ENCODE results near the gene GRID2IP.
A peak's percentile ranks its signal among the peaks of the same experiment; 100 is the strongest.

GRID2IP gene

GRCh38 chr7:6562106-6562505, 10.8 kb upstream of the GRID2IP start:
- Histone ChIP-seq H3K4me2 (ENCODE audit: low read length) (no peak overlapping the region), H3K4me1 (ENCODE audit: low read length) (no peaks in the 10 kb centered on the region), H3K9me3 (ENCODE audit: insufficient read depth, low read length) (no peaks in the 10 kb centered on the region), H3K9ac (ENCODE audit: low read length) (no peak overlapping the region), H2AFZ (ENCODE audit: low read depth, low read length) (no peak overlapping the region), H3K27ac (ENCODE audit: low read length) (no peak overlapping the region), H3K27me3 (ENCODE audit: low read depth, low read length) (no peaks in the 10 kb centered on the region), H3K4me3 (ENCODE audit: low read length) (no peak overlapping the region), H3K79me2 (ENCODE audit: low read length) (no peaks in the 10 kb centered on the region), H3K36me3 (replicated peaks; ENCODE audit: low read depth, low read length) (no peaks in the 10 kb centered on the region), H4K20me1 (ENCODE audit: insufficient read depth, low read length) (no peaks in the 10 kb centered on the region)
- TF ChIP-seq EZH2phosphoT487 (IDR thresholded peaks at IDR 0.05; ENCODE audit: low read depth), result no peak
- TF ChIP-seq CTCF (IDR thresholded peaks at IDR 0.05; ENCODE audit: low read depth, low read length), result no peak

- no peaks in the 10 kb centered on the region for H3K79me2 ChIP-seq (ENCODE audit: low read length)
- H3K4me3 ChIP-seq (ENCODE audit: low read length), result no peak overlapping the region
- no peak overlapping the region for H3K27ac ChIP-seq (ENCODE audit: low read length)
- H4K20me1 ChIP-seq (ENCODE audit: insufficient read depth, low read length), result no peaks in the 10 kb centered on the region
- no peak overlapping the region for H3K9ac ChIP-seq (ENCODE audit: low read length)
- no peaks in the 10 kb centered on the region for H3K36me3 ChIP-seq (replicated peaks; ENCODE audit: low read depth, low read length)
- TF ChIP-seq EZH2phosphoT487 (IDR thresholded peaks at IDR 0.05; ENCODE audit: low read depth) (no peak), CTCF (IDR thresholded peaks at IDR 0.05; ENCODE audit: low read depth, low read length) (no peak)
- no peaks in the 10 kb centered on the region for H3K9me3 ChIP-seq (ENCODE audit: insufficient read depth, low read length)
- H3K27me3 ChIP-seq (ENCODE audit: low read depth, low read length), result no peaks in the 10 kb centered on the region
- H3K4me2 ChIP-seq (ENCODE audit: low read length), result no peak overlapping the region
- no peaks in the 10 kb centered on the region for H3K4me1 ChIP-seq (ENCODE audit: low read length)
- H2AFZ ChIP-seq (ENCODE audit: low read depth, low read length), result no peak overlapping the region
Observed at GRCh38 chr7:6559896-6560295, 8.6 kb upstream of the GRID2IP start.

GRCh38 chr7:6558837-6559236, 7.6 kb upstream of the GRID2IP start:
- H3K9ac ChIP-seq (ENCODE audit: low read length), result no peak overlapping the region
- no peaks in the 10 kb centered on the region for H4K20me1 ChIP-seq (ENCODE audit: insufficient read depth, low read length)
- no peaks in the 10 kb centered on the region for H3K9me3 ChIP-seq (ENCODE audit: insufficient read depth, low read length)
- no peak overlapping the region for H3K4me3 ChIP-seq (ENCODE audit: low read length)
- H3K79me2 ChIP-seq (ENCODE audit: low read length), result no peaks in the 10 kb centered on the region
- no peaks in the 10 kb centered on the region for H3K36me3 ChIP-seq (replicated peaks; ENCODE audit: low read depth, low read length)
- TF ChIP-seq CTCF (IDR thresholded peaks at IDR 0.05; ENCODE audit: low read depth, low read length) (peak; percentile 28; the same call in 1 of the 2 replicates), EZH2phosphoT487 (IDR thresholded peaks at IDR 0.05; ENCODE audit: low read depth) (no peak)
- no peak overlapping the region for H2AFZ ChIP-seq (ENCODE audit: low read depth, low read length)
- H3K4me1 ChIP-seq (ENCODE audit: low read length), result no peaks in the 10 kb centered on the region
- no peak overlapping the region for H3K27ac ChIP-seq (ENCODE audit: low read length)
- H3K4me2 ChIP-seq (ENCODE audit: low read length), result no peak overlapping the region
- H3K27me3 ChIP-seq (ENCODE audit: low read depth, low read length), result no peaks in the 10 kb centered on the region

GRCh38 chr7:6556196-6556595, 4.9 kb upstream of the GRID2IP start:
- H3K9me3 ChIP-seq (ENCODE audit: insufficient read depth, low read length), result no peaks in the 10 kb centered on the region
- H3K4me1 ChIP-seq (ENCODE audit: low read length), result no peaks in the 10 kb centered on the region
- no peak overlapping the region for H3K4me2 ChIP-seq (ENCODE audit: low read length)
- no peaks in the 10 kb centered on the region for H3K36me3 ChIP-seq (replicated peaks; ENCODE audit: low read depth, low read length)
- TF ChIP-seq EZH2phosphoT487 (IDR thresholded peaks at IDR 0.05; ENCODE audit: low read depth) (no peak), CTCF (IDR thresholded peaks at IDR 0.05; ENCODE audit: low read depth, low read length) (peak; percentile 28)
- no peaks in the 10 kb centered on the region for H3K27me3 ChIP-seq (ENCODE audit: low read depth, low read length)
- no peak overlapping the region for H3K27ac ChIP-seq (ENCODE audit: low read length)
- no peak overlapping the region for H2AFZ ChIP-seq (ENCODE audit: low read depth, low read length)
- no peaks in the 10 kb centered on the region for H3K79me2 ChIP-seq (ENCODE audit: low read length)
- H3K4me3 ChIP-seq (ENCODE audit: low read length), result no peak overlapping the region
- no peaks in the 10 kb centered on the region for H4K20me1 ChIP-seq (ENCODE audit: insufficient read depth, low read length)
- H3K9ac ChIP-seq (ENCODE audit: low read length), result no peak overlapping the region
